ACC112 (cell line): ENCODE data around the gene PLCB4.
A peak's percentile ranks its signal among the peaks of the same experiment; 100 is the strongest.

Experiments used
- H2AFZ ChIP-seq: fragments of 200-600 bp; sonication (generic); one replicate; pipeline ENCODE4 v1.6.0; 2017; ENCODE audit warnings: antibody characterized with exemption, low read length; ENCODE audit not compliant: unreplicated experiment
- H3K27ac ChIP-seq: fragments of 200-600 bp; sonication (generic); 2 replicates; pipeline ENCODE4 v1.5.1; 2014; ENCODE audit warnings: low read depth, mild to moderate bottlenecking, antibody characterized with exemption, low read length, moderate library complexity
- H3K27me3 ChIP-seq: fragments of 200-600 bp; sonication (generic); 2 replicates; pipeline ENCODE4 v1.6.1; 2014; ENCODE audit warnings: mild to moderate bottlenecking, antibody characterized with exemption, low read length, moderate library complexity, mixed read lengths; ENCODE audit not compliant: insufficient read depth
- H3K36me3 ChIP-seq: fragments of 200-600 bp; sonication (generic); 2 replicates; pipeline ENCODE4 v1.6.1; 2016; ENCODE audit warnings: mild to moderate bottlenecking, antibody characterized with exemption, low read length, moderate library complexity, mixed read lengths; ENCODE audit not compliant: insufficient read depth
- H3K4me1 ChIP-seq: fragments of 200-600 bp; sonication (generic); one replicate; pipeline ENCODE4 v1.6.1; 2016; ENCODE audit warnings: low read length, mixed read lengths; ENCODE audit not compliant: insufficient read depth, unreplicated experiment, control insufficient read depth
- H3K4me3 ChIP-seq: fragments of 200-600 bp; sonication (generic); 2 replicates; pipeline ENCODE4 v1.5.1; 2014; ENCODE audit warnings: mild to moderate bottlenecking, low read depth, low read length
- H3K79me2 ChIP-seq: fragments of 200-600 bp; sonication (generic); one replicate; pipeline ENCODE4 v1.6.0; 2016; ENCODE audit warnings: low read length; ENCODE audit not compliant: control insufficient read depth, unreplicated experiment, insufficient read depth

PLCB4 gene

DNA sequence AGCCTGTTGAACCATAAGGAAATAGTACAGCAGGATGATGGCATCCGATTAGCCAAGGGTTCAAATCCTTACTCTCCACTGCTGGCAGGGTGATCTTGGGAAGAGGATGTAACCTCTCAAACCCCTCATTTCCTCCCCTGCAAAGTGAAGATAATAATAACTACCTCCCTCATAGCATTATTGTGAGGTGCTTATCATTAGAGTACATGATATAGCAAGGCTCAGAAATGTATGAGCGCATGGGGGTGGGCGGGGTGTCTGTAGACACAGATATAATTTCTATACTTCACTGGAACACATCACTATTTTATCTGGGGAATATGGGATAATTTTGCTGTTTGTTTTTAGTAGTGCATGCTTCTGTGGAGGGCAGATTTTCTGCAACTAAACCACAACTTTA lies 355.7 kb downstream of the PLCB4 start:
- H3K27ac ChIP-seq: no peak overlapping the region
- H3K4me3 ChIP-seq: no peak overlapping the region

DNA sequence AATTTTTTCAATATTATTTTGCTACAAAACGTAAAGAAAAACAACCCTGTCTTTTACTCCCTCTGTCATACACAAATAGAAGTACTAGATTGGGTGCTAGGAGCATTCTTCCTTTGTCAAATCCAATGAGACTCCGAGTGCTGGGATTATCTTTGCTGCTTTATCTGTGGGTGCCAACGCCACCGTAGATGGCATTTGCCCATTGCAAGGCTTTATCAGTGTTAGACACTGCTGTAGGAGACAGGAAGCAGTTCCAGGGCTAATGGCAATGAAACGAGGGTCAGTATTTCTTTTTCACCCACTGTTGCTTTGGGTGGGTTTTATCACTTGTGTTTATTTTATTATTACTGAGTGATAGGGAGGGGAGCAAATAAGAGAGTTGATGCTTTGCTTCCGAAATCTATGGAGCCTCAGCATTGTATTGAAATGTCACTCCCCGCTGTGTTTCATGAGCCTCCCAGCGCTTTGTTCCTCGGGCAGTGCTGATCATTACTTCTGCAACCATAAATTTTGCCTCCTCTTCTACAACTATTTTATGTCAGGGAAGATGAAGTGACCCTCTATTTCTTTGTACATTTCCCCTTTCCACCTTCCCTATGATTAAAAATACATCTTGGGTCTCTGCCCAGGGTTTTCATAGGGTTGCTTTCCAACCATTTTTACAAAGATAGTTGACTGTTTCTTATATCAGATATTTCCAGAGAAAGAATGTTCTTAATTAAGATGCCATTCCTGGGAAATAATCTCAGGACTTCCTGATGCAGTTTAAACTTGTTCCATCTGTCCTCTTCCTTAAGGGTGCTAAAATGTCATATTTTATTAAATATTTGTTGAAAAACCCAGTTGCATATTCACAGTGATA lies 358.8 kb downstream of the PLCB4 start:
- H3K79me2 ChIP-seq: no peaks in the 10 kb centered on the region
- H3K4me1 ChIP-seq: peaks cover 3% of the 10 kb centered on the region
- no peak overlapping the region for H2AFZ ChIP-seq
- no peaks in the 10 kb centered on the region for H3K36me3 ChIP-seq
- no peak overlapping the region for H3K4me3 ChIP-seq
- H3K27me3 ChIP-seq: no peaks in the 10 kb centered on the region
- no peak overlapping the region for H3K27ac ChIP-seq

More for the DNA sequence above, 355.7 kb downstream of the PLCB4 start:
- Histone ChIP-seq H3K79me2 (no peaks in the 10 kb centered on the region), H3K36me3 (no peaks in the 10 kb centered on the region), H3K4me1 (peaks cover 4% of the 10 kb centered on the region), H3K27me3 (no peaks in the 10 kb centered on the region), H2AFZ (no peak overlapping the region)

DNA sequence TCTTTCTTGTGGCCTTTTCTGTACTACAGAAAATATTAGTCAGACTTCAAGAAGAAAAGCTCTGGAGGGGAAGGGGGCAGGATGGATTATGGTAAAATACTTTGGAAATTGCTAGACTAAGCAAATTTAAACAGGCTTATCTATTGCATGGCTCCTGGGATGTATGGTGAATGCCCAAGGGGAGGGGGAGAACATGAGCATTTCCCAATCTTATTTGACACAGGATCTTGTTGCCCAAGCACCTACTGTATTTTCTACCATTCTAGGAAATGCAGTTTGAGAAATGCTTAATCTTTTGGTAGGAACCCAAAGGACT lies 359.4 kb downstream of the PLCB4 start:
- Histone ChIP-seq H3K27ac (no peak overlapping the region), H2AFZ (no peak overlapping the region), H3K36me3 (no peaks in the 10 kb centered on the region), H3K4me1 (no peaks in the 10 kb centered on the region), H3K27me3 (no peaks in the 10 kb centered on the region), H3K4me3 (no peak overlapping the region), H3K79me2 (no peaks in the 10 kb centered on the region)

DNA sequence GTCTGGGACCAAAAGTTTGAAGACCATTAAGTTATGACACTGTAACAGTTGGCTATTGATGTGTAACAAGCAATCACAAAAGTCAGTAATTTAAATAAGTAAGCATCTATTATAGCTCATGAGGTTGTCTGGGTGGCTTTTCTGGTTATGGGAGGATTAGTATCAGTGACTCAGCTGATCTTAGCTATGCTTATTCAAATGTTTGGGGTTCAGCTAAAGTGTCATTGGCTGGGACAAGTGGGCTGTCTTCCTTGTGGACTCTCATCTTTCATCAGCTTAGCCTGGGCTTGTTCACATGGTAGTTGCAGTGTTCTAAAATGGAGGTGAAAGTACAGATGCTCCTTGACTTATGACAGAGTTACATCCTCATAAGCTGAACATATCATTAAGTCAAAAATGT lies 370.9 kb downstream of the PLCB4 start:
- Histone ChIP-seq H3K36me3 (peaks cover 6% of the 10 kb centered on the region; the same call in 1 of the 2 replicates), H3K4me3 (no peak overlapping the region), H3K27me3 (no peaks in the 10 kb centered on the region), H3K4me1 (no peaks in the 10 kb centered on the region), H3K27ac (no peak overlapping the region), H3K79me2 (no peaks in the 10 kb centered on the region), H2AFZ (no peak overlapping the region)

DNA sequence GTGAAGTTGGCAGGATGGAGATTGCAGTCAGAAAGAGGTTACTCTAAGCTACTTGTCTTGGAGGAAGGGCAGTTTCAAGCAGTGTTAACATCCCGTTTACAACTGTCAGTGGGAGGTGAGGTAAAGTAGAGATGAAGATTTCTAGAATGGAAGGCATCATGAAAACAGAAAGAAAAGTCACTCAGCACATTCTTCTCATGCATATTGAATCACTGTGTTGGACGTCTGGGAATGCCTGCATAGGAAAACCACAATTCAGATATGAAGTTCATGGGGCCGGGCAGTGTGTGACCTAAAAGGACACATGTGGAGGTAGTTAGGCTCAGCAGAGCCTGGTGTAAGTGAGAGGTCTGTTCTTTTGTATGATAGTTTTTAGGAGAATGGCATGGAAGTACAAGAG lies 372.0 kb downstream of the PLCB4 start:
- no peak overlapping the region for H3K27ac ChIP-seq
- no peaks in the 10 kb centered on the region for H3K4me1 ChIP-seq
- H3K27me3 ChIP-seq: no peaks in the 10 kb centered on the region
- H3K79me2 ChIP-seq: no peaks in the 10 kb centered on the region
- peaks cover 6% of the 10 kb centered on the region; the same call in 1 of the 2 replicates for H3K36me3 ChIP-seq
- H2AFZ ChIP-seq: no peak overlapping the region
- H3K4me3 ChIP-seq: no peak overlapping the region

GRCh38 chr20:9441948-9442347 lies 373.1 kb downstream of the PLCB4 start:
- no peak overlapping the region for H3K4me3 ChIP-seq
- H3K27me3 ChIP-seq: no peaks in the 10 kb centered on the region
- H3K36me3 ChIP-seq: peaks cover 6% of the 10 kb centered on the region; the same call in 1 of the 2 replicates
- no peak overlapping the region for H2AFZ ChIP-seq
- H3K4me1 ChIP-seq: no peaks in the 10 kb centered on the region
- H3K79me2 ChIP-seq: no peaks in the 10 kb centered on the region
- no peak overlapping the region for H3K27ac ChIP-seq

- Histone ChIP-seq H3K27me3 (no peaks in the 10 kb centered on the region), H2AFZ (no peak overlapping the region), H3K36me3 (peaks cover 6% of the 10 kb centered on the region; the same call in 1 of the 2 replicates), H3K27ac (no peak overlapping the region), H3K4me3 (no peak overlapping the region), H3K79me2 (no peaks in the 10 kb centered on the region), H3K4me1 (no peaks in the 10 kb centered on the region)
These were observed 374.0 kb downstream of the PLCB4 start for GRCh38 chr20:9442858-9443257.

DNA sequence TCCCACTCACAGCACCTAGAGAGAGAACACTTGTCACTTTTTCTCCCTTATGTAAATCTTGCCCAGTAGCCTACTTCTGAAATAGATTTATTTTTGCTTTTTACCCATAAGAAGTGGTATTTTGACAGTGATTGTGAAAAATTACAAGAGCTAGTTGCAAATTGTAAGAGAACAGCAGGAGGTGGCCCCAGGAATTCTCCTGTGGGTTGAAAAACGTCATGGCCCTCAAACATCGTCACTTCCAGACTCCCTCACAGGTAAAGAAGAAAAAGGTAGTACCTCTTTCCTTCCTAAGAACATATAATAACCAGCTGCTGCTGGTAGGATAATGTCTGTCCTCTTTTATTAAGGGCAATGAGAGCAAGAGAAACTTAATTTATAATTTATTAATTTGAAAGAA lies 376.0 kb downstream of the PLCB4 start:
- H3K4me3 ChIP-seq: no peak overlapping the region
- no peaks in the 10 kb centered on the region for H3K36me3 ChIP-seq
- H3K27ac ChIP-seq: no peak overlapping the region
- no peaks in the 10 kb centered on the region for H3K4me1 ChIP-seq
- no peaks in the 10 kb centered on the region for H3K79me2 ChIP-seq
- H2AFZ ChIP-seq: no peak overlapping the region
- no peaks in the 10 kb centered on the region for H3K27me3 ChIP-seq

GRCh38 chr20:9447182-9447581 lies 378.3 kb downstream of the PLCB4 start:
- H3K36me3 ChIP-seq: no peaks in the 10 kb centered on the region
- H3K4me1 ChIP-seq: no peaks in the 10 kb centered on the region
- no peaks in the 10 kb centered on the region for H3K79me2 ChIP-seq
- H2AFZ ChIP-seq: no peak overlapping the region
- H3K27ac ChIP-seq: no peak overlapping the region
- H3K4me3 ChIP-seq: no peak overlapping the region
- no peaks in the 10 kb centered on the region for H3K27me3 ChIP-seq

- Histone ChIP-seq H3K4me3 (no peak overlapping the region), H3K27ac (no peak overlapping the region), H3K36me3 (no peaks in the 10 kb centered on the region), H3K4me1 (peaks cover 18% of the 10 kb centered on the region), H2AFZ (no peak overlapping the region), H3K79me2 (no peaks in the 10 kb centered on the region), H3K27me3 (no peaks in the 10 kb centered on the region)
These were observed 384.3 kb downstream of the PLCB4 start for GRCh38 chr20:9453201-9453600.

DNA sequence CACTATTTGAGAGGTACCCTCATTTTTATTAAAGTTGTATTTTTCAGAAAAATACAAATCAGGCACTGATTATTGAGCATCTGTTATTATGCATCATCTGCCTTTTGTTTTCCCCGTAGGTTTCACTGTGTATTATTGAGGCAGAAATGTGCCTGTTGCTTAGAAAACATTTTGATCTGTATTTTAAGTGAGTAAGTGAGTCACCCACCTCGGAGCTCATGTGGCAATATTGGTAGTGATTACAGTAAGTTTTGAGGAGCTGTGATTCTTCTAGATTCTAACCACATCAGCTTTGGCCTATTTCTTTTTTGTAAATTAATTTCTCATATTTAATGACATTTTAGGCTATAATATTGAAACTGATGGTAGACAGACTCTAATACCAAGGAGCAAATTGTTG lies 385.9 kb downstream of the PLCB4 start:
- H3K36me3 ChIP-seq: no peaks in the 10 kb centered on the region
- 0 out of 2 replicates have a peak overlapping the region, but pooled peaks have one; percentile 20 for H3K27ac ChIP-seq
- H3K4me3 ChIP-seq: no peak overlapping the region
- H3K27me3 ChIP-seq: no peaks in the 10 kb centered on the region
- H3K4me1 ChIP-seq: peaks cover 27% of the 10 kb centered on the region
- no peak overlapping the region for H2AFZ ChIP-seq
- no peaks in the 10 kb centered on the region for H3K79me2 ChIP-seq
